Spleen (tissue), 11 donors: ENCODE data around the gene GRIK2. TPM values are rescaled to one million over a fixed set of nuclear protein-coding genes. Genes with fewer than 3 reads are reported as not detected.

ENCODE experiments used
- DNase-seq: peaks from one replicate; pipeline ENCODE4 v3.0.0-alpha.2; 2020
- H3K27ac ChIP-seq, 8 donors: fragments of 200-600 bp; sonication (generic) in 7 of 8; 1 replicate in 4 of 8; 2 replicates in 4 of 8; pipeline versions ENCODE4 v1.5.0 to v1.8.0; 2016 to 2021; ENCODE audit warnings: inconsistent platforms in 4 of 8, mild to moderate bottlenecking in 4 of 8, moderate library complexity in 1 of 8
- H3K27me3 ChIP-seq, 7 donors: fragments of 200-600 bp; sonication (generic) in 6 of 7; replicated peaks in 1 of 7; 1 replicate in 4 of 7; 2 replicates in 3 of 7; pipeline versions ENCODE4 v1.5.0 to v1.8.0; 2016 to 2021; ENCODE audit warnings: inconsistent platforms in 3 of 7, mild to moderate bottlenecking in 1 of 7
- H3K36me3 ChIP-seq, 6 donors: fragments of 200-600 bp; sonication (generic) in 5 of 6; 1 replicate in 4 of 6; 2 replicates in 2 of 6; pipeline versions ENCODE4 v1.5.0 to v1.8.0; 2016 to 2021; ENCODE audit warnings: inconsistent platforms in 2 of 6
- H3K4me1 ChIP-seq, 6 donors: fragments of 200-600 bp; sonication (generic) in 5 of 6; 1 replicate in 3 of 6; 2 replicates in 3 of 6; pipeline versions ENCODE4 v1.5.0 to v1.8.0; 2016 to 2021; ENCODE audit warnings: inconsistent platforms in 3 of 6
- H3K4me3 ChIP-seq, 8 donors: fragments of 200-600 bp; sonication (generic) in 7 of 8; 1 replicate in 4 of 8; 2 replicates in 4 of 8; pipeline versions ENCODE4 v1.5.0 to v1.8.0; 2016 to 2021; ENCODE audit warnings: inconsistent platforms in 4 of 8, mild to moderate bottlenecking in 4 of 8, moderate library complexity in 2 of 8
- H3K9me3 ChIP-seq, 8 donors: fragments of 200-600 bp; sonication (generic) in 7 of 8; 1 replicate in 4 of 8; 2 replicates in 4 of 8; pipeline versions ENCODE4 v1.5.0 to v1.8.0; 2016 to 2021; ENCODE audit warnings: inconsistent platforms in 4 of 8
- POLR2A ChIP-seq, 3 donors: fragments of 450-650 bp; IDR thresholded peaks; one replicate each; pipeline ENCODE4 v1.5.1; 2017; ENCODE audit warnings: antibody characterized with exemption in 3 of 3, mild to moderate bottlenecking in 1 of 3
- POLR2AphosphoS5 ChIP-seq, 3 donors: sonication (generic); formaldehyde crosslinking; IDR thresholded peaks; one replicate each; pipeline ENCODE4 v1.5.1; 2017; ENCODE audit warnings: antibody characterized with exemption in 3 of 3
- WGBS, 5 donors: extraction: QIAGEN DNeasy Blood & Tissue Kit in 3 of 5; methylation state at CpG; one replicate each; pipeline versions ENCODE4 v1.1.5 to v1.1.7; 2013 to 2018; 5-methylcytosine and 5-hydroxymethylcytosine counted together
- intact Hi-C: fragments of 100-400 bp; cut with DNase I; formaldehyde crosslinking; loops from one replicate; pipeline ENCODE4 v1.15.0; 2023; ENCODE audit warnings: low total_unique reads
- polyA plus RNA-seq, 3 donors: library from polyadenylated mRNA; stranded (reverse); fragments of 200-250 nt; gene quantifications; one replicate each; pipeline ENCODE4 v1.2.1, GENCODE V29; 2013
- total RNA-seq, 7 donors: library from RNA; depleted of rRNA in 3 of 7; stranded (reverse); fragments of >200 nt in 3 of 7; fragmentation: NEBNext Ultra II Directional in 4 of 7; extraction: Animal tissue kit (Norgen Biotek cat#: 25700) in 4 of 7; gene quantifications; one replicate each; pipeline versions ENCODE4 v1.1.0 to v1.2.1, GENCODE V29; 2016 to 2021
- TF ChIP-seq, protein P1 (sequence below), 11 experiments: fragments of 200-600 bp in 7 of 11; fragments of 450-650 bp in 4 of 11; sonication (generic) in 4 of 11; IDR thresholded peaks in 8 of 11; conservative IDR thresholded peaks in 3 of 11; 1 replicate in 7 of 11; 2 replicates in 4 of 11; pipeline versions ENCODE4 v1.4.0 to v1.8.0; 2016 to 2021; ENCODE audit warnings: antibody characterized with exemption in 11 of 11, inconsistent platforms in 4 of 11, mild to moderate bottlenecking in 1 of 11
- donor health status: healthy with polysubstance abuse.
- donor health status: DM: no; HTN: no; CAD: no; lungs with moderate emphysema.
- donor health status: DM: no; HTN: no; CAD: no.
- donor health status: Bipolar disorder and iron deficiency.
- donor health status: healthy.
- donor health status: DM: no; HTN: no; CAD: no.
- donor health status: DM: yes; HTN: yes; CAD: no.

The GRIK2 gene
- total and polyA plus RNA-seq, 10 donors = 0.07 to 2.7 (median 0.89) TPM

DNA sequence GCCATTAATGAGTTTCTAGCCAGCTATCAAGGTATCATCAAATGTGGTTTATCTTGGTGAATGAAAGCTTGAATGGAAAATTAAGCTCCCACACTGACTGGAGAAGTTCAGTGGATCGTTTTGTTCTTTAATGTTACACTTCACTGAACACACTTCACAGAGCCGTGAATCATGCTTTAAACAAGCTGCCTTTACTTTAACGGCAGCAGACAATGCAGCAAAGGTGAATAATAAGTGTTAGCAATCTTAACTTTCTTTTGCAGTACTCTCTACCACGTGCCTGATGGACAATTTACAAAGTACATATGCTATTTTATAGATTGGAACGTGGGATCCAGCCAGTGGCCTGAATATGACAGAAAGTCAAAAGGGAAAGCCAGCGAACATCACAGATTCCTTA lies 424.5 kb downstream of the GRIK2 start:
- intact Hi-C loops = no loop called here
- no peak for DNase-seq
- H3K4me3 ChIP-seq = no peak overlapping the region
- H3K9me3 ChIP-seq = no peaks in the 10 kb centered on the region
- H3K27me3 ChIP-seq = no peaks in the 10 kb centered on the region
- 65 to 75% (median 69%) methylated on average over 6 of the region's 6 CpGs for WGBS, 5 donors
- H3K36me3 ChIP-seq = no peaks in the 10 kb centered on the region
- no peaks in the 10 kb centered on the region for H3K4me1 ChIP-seq
- TF ChIP-seq, protein P1, sequence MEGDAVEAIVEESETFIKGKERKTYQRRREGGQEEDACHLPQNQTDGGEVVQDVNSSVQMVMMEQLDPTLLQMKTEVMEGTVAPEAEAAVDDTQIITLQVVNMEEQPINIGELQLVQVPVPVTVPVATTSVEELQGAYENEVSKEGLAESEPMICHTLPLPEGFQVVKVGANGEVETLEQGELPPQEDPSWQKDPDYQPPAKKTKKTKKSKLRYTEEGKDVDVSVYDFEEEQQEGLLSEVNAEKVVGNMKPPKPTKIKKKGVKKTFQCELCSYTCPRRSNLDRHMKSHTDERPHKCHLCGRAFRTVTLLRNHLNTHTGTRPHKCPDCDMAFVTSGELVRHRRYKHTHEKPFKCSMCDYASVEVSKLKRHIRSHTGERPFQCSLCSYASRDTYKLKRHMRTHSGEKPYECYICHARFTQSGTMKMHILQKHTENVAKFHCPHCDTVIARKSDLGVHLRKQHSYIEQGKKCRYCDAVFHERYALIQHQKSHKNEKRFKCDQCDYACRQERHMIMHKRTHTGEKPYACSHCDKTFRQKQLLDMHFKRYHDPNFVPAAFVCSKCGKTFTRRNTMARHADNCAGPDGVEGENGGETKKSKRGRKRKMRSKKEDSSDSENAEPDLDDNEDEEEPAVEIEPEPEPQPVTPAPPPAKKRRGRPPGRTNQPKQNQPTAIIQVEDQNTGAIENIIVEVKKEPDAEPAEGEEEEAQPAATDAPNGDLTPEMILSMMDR (IDR thresholded peaks at IDR 0.05 in 8 of 11, conservative IDR thresholded peaks at IDR 0.05 in 3 of 11) = no peak
- no peak for TF ChIP-seq POLR2AphosphoS5 (IDR thresholded peaks at IDR 0.05)
- TF ChIP-seq POLR2A (IDR thresholded peaks at IDR 0.05) = no peak
- no peak overlapping the region for H3K27ac ChIP-seq

DNA sequence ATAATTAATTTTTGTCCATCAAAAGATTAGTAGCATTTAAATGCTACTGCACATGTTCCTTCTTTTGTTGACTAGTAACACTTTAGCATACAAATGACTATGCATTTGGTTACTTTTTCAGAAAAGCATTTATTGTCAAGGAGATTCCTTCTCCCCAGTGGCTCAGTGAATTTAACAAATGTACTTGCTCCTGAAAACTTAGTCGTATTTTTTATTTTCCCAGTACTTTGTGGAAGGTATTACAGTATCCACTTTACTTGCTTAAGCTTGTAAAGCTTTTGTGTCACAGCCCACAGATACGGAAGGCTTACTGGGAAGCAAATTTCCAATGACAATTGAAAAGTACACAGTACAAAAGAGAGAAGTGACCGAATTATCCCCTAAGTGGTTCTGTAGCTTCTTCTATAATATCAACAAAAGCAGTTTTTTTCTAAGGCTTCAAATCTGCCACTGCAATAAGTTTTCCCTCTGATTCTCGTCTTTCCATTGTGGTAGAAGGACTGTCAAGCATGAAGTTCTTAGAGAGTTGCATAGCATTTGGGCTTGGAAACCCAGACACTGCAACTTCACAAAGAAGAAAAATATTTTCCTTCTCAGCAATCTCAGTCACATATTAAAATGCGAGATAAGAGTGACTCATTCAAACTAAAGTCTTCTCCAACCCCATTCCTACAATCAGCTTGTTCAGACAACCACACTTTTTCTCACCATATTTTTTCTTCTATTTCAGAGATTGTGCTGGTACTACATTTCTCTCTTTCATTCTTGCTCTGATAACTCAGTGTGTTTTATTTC lies 431.2 kb downstream of the GRIK2 start:
- Histone ChIP-seq H3K27me3 (no peaks in the 10 kb centered on the region), H3K9me3 (peaks cover 0 to 22% (median 17%) of the 10 kb centered on the region in 8 donors), H3K4me3 (no peak overlapping the region), H3K4me1 (no peaks in the 10 kb centered on the region), H3K27ac (no peak overlapping the region), H3K36me3 (no peaks in the 10 kb centered on the region)
- TF ChIP-seq, protein P1 (IDR thresholded peaks at IDR 0.05 in 8 of 11, conservative IDR thresholded peaks at IDR 0.05 in 3 of 11) = no peak
- TF ChIP-seq POLR2AphosphoS5 (IDR thresholded peaks at IDR 0.05) (no peak), POLR2A (IDR thresholded peaks at IDR 0.05) (no peak)
- intact Hi-C loops = no loop called here
- 70 to 79% (median 75%) methylated on average over 5 of the region's 5 CpGs for WGBS, 5 donors
- DNase-seq = no peak

DNA sequence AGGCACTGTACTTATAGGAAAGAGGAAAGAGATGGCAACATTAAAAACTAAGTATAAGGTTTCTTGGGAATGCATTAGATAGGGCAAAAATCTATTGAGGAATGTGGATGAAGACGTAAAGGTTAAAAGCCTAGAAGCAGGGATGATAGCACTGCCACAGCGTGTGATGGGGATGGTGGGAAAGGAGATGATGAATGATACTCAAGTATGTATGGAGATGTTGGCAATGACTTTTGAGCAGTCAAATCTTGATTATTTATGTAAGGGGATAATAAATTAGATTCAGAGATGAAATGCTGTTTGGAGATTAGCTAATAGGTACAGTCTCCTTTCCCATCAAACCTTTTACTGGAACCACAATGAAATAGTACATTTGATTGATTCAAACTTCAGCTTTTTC lies 432.8 kb downstream of the GRIK2 start:
- TF ChIP-seq POLR2AphosphoS5 (IDR thresholded peaks at IDR 0.05) (no peak), POLR2A (IDR thresholded peaks at IDR 0.05) (no peak)
- TF ChIP-seq, protein P1 (IDR thresholded peaks at IDR 0.05 in 8 of 11, conservative IDR thresholded peaks at IDR 0.05 in 3 of 11) = no peak
- Histone ChIP-seq H3K27ac (no peak overlapping the region), H3K4me1 (no peaks in the 10 kb centered on the region), H3K4me3 (no peak overlapping the region), H3K9me3 (peaks cover 0 to 23% (median 17%) of the 10 kb centered on the region in 8 donors), H3K36me3 (no peaks in the 10 kb centered on the region), H3K27me3 (no peaks in the 10 kb centered on the region)
- intact Hi-C loops = no loop called here
- WGBS, 5 donors = 81 to 91% (median 86%) methylated on average over 2 of the region's 2 CpGs
- DNase-seq = no peak

DNA sequence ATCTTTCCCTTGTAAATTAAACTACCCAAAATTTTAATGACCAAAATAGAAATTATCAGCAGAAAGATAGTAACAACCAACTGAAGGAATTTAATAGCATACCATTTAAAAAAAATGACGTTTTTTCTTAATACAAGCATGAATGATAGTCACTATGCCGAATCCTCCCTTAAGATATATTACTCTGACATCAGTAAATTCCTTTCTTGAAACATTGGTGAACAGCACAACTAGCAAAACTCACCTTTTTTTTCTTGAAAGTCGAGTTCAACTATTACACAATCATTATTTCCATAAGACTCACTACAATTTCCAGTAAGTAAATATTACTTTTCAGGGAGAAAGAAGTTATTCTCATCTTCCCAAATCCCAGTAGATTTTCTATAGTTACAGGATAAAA lies 433.2 kb downstream of the GRIK2 start:
- no peaks in the 10 kb centered on the region for H3K27me3 ChIP-seq
- intact Hi-C loops = no loop called here
- WGBS, 5 donors = 54 to 72% (median 63%) methylated on average over 3 of the region's 3 CpGs
- H3K4me3 ChIP-seq = no peak overlapping the region
- no peak overlapping the region for H3K27ac ChIP-seq
- peaks cover 0 to 23% (median 17%) of the 10 kb centered on the region in 8 donors for H3K9me3 ChIP-seq
- TF ChIP-seq POLR2A (IDR thresholded peaks at IDR 0.05) (no peak), POLR2AphosphoS5 (IDR thresholded peaks at IDR 0.05) (no peak)
- TF ChIP-seq, protein P1 (IDR thresholded peaks at IDR 0.05 in 8 of 11, conservative IDR thresholded peaks at IDR 0.05 in 3 of 11) = no peak
- no peaks in the 10 kb centered on the region for H3K4me1 ChIP-seq
- DNase-seq = no peak
- no peaks in the 10 kb centered on the region for H3K36me3 ChIP-seq
